ENCODE data around the gene LRRC1.

DNA sequence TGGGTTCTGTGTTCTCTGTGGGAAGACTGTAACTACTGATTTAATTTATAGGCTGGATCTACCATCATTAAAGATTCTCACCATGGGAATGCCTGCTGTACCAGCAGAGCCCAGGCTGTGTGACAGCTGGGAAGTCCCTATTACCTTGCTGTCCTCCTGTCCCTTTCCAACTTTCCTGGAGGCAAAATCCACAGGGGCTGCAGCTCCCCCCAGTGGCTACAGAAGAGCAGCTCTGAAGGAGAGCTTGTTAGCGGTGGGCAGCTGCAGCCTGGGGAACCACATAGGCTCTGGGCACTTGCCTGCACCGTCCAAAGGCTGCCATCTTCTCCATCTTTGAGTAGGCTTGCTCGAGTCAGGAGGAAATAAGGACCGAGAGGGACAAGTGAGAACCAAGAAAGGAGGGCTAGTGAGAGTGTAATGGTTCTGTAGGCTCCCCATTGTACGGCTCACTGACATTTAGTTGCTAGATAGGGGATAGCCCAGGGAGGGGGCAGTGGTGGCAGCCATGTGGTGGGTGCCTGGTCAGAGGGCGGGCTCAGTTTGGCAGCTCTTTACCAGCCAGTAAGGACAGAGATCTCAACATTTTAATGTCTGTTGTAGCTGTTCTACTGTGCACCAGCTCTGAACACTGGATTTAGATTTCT, 161.4 kb downstream of the LRRC1 start:
- TF ChIP-seq CTCF (conservative IDR thresholded peaks at IDR 0.05 in 1 of 2, IDR thresholded peaks at IDR 0.05 in 1 of 2; ENCODE audit: extremely low read depth in 1 of 2, insufficient read depth in 1 of 2, low read depth in 1 of 2, low read length in 2 of 2) (peak; percentile 54 to 82), EZH2 (IDR thresholded peaks at IDR 0.05; ENCODE audit: borderline replicate concordance, low read length) (no peak)
